HG03439 (cell line): Measurements from ENCODE around the gene OTOP1.
A peak's percentile ranks its signal among the peaks of the same experiment; 100 is the strongest.
"Not testable (repeated sequence)": the region's sequence is repeated elsewhere in the genome, so short reads cannot be mapped to it uniquely, and the experiment has no call there.

Experiments
- ATAC-seq: cut with Tn5 transposase; IDR thresholded peaks from one replicate; pipeline ENCODE4 v1.9.1; 2021; ENCODE audit warnings: mild to moderate bottlenecking, moderate library complexity; ENCODE audit not compliant: unreplicated experiment

OTOP1 gene

GRCh38 chr4:4226606-4227438 is at the start of gene OTOP1:
Gene OTOP1 (minus strand): TSS chr4:4226929. CDS start chr4:4226864, 65 bp downstream.
- no peak for ATAC-seq

- no peak for ATAC-seq
These were observed 47.5 kb upstream of the OTOP1 start for GRCh38 chr4:4274226-4274625.

GRCh38 chr4:4271912-4272311 is 45.2 kb upstream of the OTOP1 start:
- no peak for ATAC-seq

GRCh38 chr4:4270529-4270928 is 43.8 kb upstream of the OTOP1 start:
- ATAC-seq, result no peak

- ATAC-seq, result no peak
These were observed 43.1 kb upstream of the OTOP1 start for GRCh38 chr4:4269856-4270255.

- no peak for ATAC-seq
These were observed 42.6 kb upstream of the OTOP1 start for GRCh38 chr4:4269331-4269731.

GRCh38 chr4:4268776-4269175 is 42.0 kb upstream of the OTOP1 start:
- no peak for ATAC-seq

- ATAC-seq, result no peak
These were observed 41.3 kb upstream of the OTOP1 start for GRCh38 chr4:4267981-4268380.

- ATAC-seq, result no peak
These were observed 33.5 kb upstream of the OTOP1 start for GRCh38 chr4:4260185-4260751.

GRCh38 chr4:4259484-4260100 is 32.9 kb upstream of the OTOP1 start:
- ATAC-seq, result no peak

- ATAC-seq, result not testable (repeated sequence)
These were observed 31.0 kb upstream of the OTOP1 start for GRCh38 chr4:4257705-4258104.

- no peak for ATAC-seq
These were observed 30.1 kb upstream of the OTOP1 start for GRCh38 chr4:4256799-4257198.

- ATAC-seq, result no peak
These were observed 27.9 kb upstream of the OTOP1 start for GRCh38 chr4:4254666-4255065.

GRCh38 chr4:4254199-4254598 is 27.5 kb upstream of the OTOP1 start:
- ATAC-seq, result no peak

GRCh38 chr4:4249866-4250265 is 23.1 kb upstream of the OTOP1 start:
- no peak for ATAC-seq

GRCh38 chr4:4249342-4249741 is 22.6 kb upstream of the OTOP1 start:
- not testable (repeated sequence) for ATAC-seq

- ATAC-seq, result no peak
These were observed 22.1 kb upstream of the OTOP1 start for GRCh38 chr4:4248885-4249203.

- ATAC-seq, result peak; percentile 97
These were observed 21.5 kb upstream of the OTOP1 start, which contains the start of gene TMEM128 for GRCh38 chr4:4248029-4248884. Gene TMEM128 (minus strand): TSS chr4:4248223. CDS start chr4:4248202, 21 bp downstream.

- ATAC-seq, result no peak
These were observed 20.9 kb upstream of the OTOP1 start for GRCh38 chr4:4247696-4248028.

GRCh38 chr4:4245172-4245571 is 18.4 kb upstream of the OTOP1 start:
- ATAC-seq, result no peak

GRCh38 chr4:4239551-4239950 is 12.8 kb upstream of the OTOP1 start:
- ATAC-seq, result not testable (repeated sequence)
